OCI-LY3 (cell line): ENCODE results near the gene GPR132.

Experiments
- EZH2phosphoT487 ChIP-seq: fragments of 200-600 bp; shearing (Covaris generic); IDR thresholded peaks from 2 replicates; pipeline ENCODE4 v1.6.1; 2018; ENCODE audit warnings: antibody characterized with exemption, mixed run types, low read depth
- TF ChIP-seq, protein P1 (sequence below): fragments of 200-600, 300-600 bp; sonication (generic); IDR thresholded peaks from 2 replicates; pipeline ENCODE4 v1.5.1; 2014; ENCODE audit warnings: antibody characterized with exemption, low read length, low read depth

DNA sequence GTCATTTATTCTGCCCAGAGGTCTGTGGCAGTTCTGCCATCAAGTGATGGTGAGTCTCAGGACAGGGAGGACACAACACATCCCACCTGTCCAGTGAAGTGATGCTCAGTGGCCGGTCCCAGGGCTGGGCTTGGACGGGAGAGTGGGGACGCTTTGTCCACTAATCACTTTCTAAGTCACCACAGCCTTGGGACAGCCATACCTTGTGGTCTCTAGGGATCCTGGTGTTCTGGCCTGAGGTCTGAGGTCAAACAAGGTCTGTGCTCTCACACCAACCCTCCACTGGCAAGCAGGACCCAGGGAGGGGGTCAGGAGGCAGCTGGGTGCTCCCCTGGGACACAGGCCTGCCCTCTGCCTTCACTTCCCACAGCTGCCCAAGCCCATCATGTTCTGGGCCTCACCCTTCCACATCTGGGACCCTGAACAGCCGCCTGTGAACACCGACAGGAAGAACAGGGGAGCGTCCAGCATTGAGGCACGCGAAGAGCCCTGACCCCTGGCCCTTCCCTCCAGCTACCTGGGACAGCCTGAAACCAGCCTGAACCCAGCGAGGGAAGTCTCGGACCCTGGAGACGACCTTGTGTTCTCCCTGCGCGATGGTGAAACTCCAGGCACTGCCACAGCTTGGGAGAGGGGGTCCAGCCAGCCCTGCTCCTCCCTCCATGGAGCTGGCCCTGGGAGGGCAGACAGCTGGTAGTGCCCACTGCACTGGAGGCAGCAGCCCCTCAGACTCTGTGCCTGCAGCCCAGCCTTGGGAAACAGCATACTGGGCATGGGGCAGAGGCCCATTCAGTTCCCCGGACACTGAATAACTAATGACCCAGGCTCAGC is 19.7 kb upstream of the GPR132 start:
- TF ChIP-seq, protein P1, sequence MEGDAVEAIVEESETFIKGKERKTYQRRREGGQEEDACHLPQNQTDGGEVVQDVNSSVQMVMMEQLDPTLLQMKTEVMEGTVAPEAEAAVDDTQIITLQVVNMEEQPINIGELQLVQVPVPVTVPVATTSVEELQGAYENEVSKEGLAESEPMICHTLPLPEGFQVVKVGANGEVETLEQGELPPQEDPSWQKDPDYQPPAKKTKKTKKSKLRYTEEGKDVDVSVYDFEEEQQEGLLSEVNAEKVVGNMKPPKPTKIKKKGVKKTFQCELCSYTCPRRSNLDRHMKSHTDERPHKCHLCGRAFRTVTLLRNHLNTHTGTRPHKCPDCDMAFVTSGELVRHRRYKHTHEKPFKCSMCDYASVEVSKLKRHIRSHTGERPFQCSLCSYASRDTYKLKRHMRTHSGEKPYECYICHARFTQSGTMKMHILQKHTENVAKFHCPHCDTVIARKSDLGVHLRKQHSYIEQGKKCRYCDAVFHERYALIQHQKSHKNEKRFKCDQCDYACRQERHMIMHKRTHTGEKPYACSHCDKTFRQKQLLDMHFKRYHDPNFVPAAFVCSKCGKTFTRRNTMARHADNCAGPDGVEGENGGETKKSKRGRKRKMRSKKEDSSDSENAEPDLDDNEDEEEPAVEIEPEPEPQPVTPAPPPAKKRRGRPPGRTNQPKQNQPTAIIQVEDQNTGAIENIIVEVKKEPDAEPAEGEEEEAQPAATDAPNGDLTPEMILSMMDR, result no peak
- no peak for TF ChIP-seq EZH2phosphoT487
